Coronary artery (tissue), 2 donors: Measurements from ENCODE around the gene ANO3.
A peak's percentile ranks its signal among the peaks of the same experiment; 100 is the strongest.

Experiments used
- DNase-seq: peaks from one replicate; pipeline ENCODE4 v3.0.0-alpha.2; 2017; ENCODE audit warnings: low spot score
- H3K27ac ChIP-seq, 2 donors: fragments of 200-600 bp; sonication (generic); one replicate each; pipeline ENCODE4 v1.5.1; 2016 to 2019
- H3K4me3 ChIP-seq: fragments of 200-600 bp; sonication (generic); 2 replicates; pipeline ENCODE4 v1.5.1; 2016; ENCODE audit warnings: mild to moderate bottlenecking, moderate library complexity
- CTCF ChIP-seq: fragments of 200-600 bp; sonication (generic); IDR thresholded peaks from one replicate; pipeline ENCODE4 v1.5.1; 2019; ENCODE audit warnings: antibody characterized with exemption

Gene ANO3

DNA sequence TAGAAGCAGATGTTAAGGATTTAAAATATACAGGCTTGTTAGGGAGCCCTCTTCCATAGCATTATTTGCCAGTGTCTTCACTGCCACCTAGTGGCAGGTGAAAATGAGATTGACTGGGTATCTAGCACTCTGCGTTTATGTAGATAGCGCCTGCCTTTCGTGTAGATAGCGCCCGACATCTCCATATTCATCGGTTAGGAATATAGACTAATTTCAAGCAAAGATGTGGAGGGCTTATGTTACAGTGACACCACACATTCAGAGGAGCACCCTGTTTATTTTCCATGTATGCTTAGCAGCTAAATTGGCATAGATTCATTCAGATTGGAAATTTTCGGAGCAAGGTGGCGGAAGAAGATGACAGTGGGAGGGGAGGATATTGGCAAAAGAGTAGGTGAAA, 318.0 kb downstream of the ANO3 start:
- TF ChIP-seq CTCF, result peak; percentile 37
- DNase-seq, result no peak
- no peak overlapping the region for H3K4me3 ChIP-seq
- H3K27ac ChIP-seq, result no peak overlapping the region

DNA sequence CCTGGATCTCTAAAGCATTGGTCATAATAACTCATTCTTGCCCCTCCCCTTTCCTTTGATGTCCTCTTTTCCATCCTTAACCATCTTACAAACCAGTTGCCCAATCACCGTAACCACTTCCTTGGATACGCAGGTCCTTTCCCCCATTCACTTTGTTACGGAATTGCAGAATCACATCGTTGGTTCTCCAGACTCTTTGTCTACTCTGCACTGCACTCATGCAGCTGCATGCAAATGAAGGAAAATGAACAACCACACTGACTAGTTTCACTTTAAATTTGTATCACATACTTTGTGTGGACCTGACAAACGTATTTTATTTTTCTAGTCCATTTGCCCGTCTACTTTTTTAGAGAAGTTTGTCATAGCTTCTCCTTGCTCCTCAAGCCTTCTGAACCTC, 320.0 kb downstream of the ANO3 start:
- no peak for DNase-seq
- H3K27ac ChIP-seq, result no peak overlapping the region
- no peak for TF ChIP-seq CTCF
- H3K4me3 ChIP-seq, result no peak overlapping the region

DNA sequence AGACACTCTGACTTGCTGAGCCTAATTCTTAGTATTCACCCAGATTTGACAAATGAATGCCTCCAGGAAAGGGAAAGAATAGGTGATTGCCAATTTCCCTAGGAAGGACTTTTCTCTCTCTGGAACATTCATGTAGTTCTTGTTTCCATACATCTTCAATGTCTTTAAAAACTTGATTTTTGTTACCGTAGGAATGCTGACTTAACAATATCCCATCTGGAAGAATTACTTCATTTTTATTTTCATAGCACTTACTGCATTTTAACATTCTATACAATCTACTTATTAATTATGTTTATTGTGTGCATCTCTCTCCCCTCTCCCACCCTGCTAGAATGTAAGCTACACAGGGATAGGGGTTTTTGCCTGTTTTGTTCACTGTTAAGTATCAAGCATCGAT, 323.4 kb downstream of the ANO3 start:
- no peak for TF ChIP-seq CTCF
- Histone ChIP-seq H3K27ac (no peak overlapping the region), H3K4me3 (no peak overlapping the region)
- DNase-seq, result no peak

DNA sequence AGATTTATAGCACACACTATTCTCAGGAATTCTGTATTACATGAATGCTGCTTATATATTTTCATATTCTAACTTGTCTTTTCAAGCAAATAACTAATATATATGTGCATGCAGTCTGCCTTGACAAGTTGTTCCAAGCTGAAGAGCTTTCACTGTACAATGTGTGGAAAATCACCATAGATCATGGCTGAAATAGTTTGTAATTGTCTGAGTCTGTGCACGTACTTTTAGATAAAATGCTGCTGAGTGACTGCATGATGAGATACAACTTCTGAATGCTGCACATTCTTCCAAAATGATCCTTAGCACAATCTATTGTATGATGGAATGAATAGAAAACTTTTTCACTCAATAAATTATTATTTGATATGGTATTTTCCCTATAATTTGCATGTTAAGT, 331.0 kb downstream of the ANO3 start:
- no peak for DNase-seq
- Histone ChIP-seq H3K4me3 (no peak overlapping the region), H3K27ac (no peak overlapping the region)
- no peak for TF ChIP-seq CTCF

DNA sequence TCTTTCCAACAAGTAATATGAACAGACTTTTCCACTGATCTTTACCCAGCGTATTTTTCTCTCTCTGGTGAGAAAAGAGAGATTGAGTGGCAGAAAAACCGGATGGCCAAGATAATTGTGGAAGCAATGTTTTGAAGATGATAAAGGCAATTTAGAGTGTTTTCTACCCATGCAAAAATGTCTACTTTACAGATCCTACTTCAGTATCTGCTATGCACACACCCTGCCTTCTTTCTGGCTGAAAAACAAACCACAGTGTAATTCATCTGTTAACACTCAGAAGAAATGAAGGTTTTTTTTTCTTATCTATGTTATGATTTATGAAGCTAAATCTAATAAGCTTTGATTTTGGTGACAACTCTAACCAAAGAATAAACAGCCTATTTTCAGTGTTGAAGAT, 333.1 kb downstream of the ANO3 start:
- no peak for TF ChIP-seq CTCF
- Histone ChIP-seq H3K4me3 (no peak overlapping the region), H3K27ac (no peak overlapping the region)
- DNase-seq, result no peak

DNA sequence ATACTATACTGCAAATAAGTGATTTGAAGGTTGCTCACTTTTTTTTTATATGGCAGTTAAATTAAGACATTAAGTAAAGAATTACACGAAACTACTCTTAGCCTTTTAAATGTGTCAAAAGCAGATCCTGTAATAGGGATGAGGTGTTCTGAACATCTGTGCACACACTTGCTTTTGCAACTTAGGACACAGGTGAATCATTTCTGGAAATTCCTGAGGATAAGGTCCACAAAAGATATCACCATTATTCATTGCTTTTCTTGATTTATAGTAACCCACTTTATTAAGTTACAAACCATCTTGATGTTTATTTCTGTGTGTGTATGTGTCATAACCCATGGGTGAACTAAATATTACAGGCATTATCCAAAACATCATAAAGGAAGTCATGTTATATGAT, 334.0 kb downstream of the ANO3 start:
- Histone ChIP-seq H3K27ac (no peak overlapping the region), H3K4me3 (no peak overlapping the region)
- DNase-seq, result no peak
- no peak for TF ChIP-seq CTCF

GRCh38 chr11:26675233-26675928, 343.5 kb downstream of the ANO3 start:
- no peak overlapping the region for H3K27ac ChIP-seq
- H3K4me3 ChIP-seq, result no peak overlapping the region
- TF ChIP-seq CTCF, result no peak
- DNase-seq, result no peak
